ENCODE results near the gene UBQLN4.
"Not testable (repeated sequence)": the region's sequence is repeated elsewhere in the genome, so short reads cannot be mapped to it uniquely, and the experiment has no call there.

Gene UBQLN4

GRCh38 chr1:156081180-156081916 lies 27.8 kb upstream of the UBQLN4 start:
- no peak for DNase-seq (ENCODE audit: low spot score)

GRCh38 chr1:156080863-156081179 lies 27.2 kb upstream of the UBQLN4 start:
- DNase-seq (ENCODE audit: low spot score) = no peak

GRCh38 chr1:156080241-156080862 lies 26.8 kb upstream of the UBQLN4 start:
- DNase-seq (ENCODE audit: low spot score) = no peak

GRCh38 chr1:156079762-156080161 lies 26.2 kb upstream of the UBQLN4 start:
- no peak for DNase-seq (ENCODE audit: low spot score)

GRCh38 chr1:156078728-156079127 lies 25.1 kb upstream of the UBQLN4 start:
- no peak for DNase-seq (ENCODE audit: low spot score)

GRCh38 chr1:156077430-156077760 lies 23.8 kb upstream of the UBQLN4 start:
- DNase-seq (ENCODE audit: low spot score) = no peak

- no peak for DNase-seq (ENCODE audit: low spot score)
Measured at GRCh38 chr1:156076609-156077429, 23.2 kb upstream of the UBQLN4 start.

GRCh38 chr1:156075775-156076204 lies 22.2 kb upstream of the UBQLN4 start:
- DNase-seq (ENCODE audit: low spot score) = no peak

GRCh38 chr1:156075162-156075561 lies 21.6 kb upstream of the UBQLN4 start:
- no peak for DNase-seq (ENCODE audit: low spot score)

- no peak for DNase-seq (ENCODE audit: low spot score)
Measured at GRCh38 chr1:156074661-156075060, 21.1 kb upstream of the UBQLN4 start.

GRCh38 chr1:156073740-156074139 lies 20.1 kb upstream of the UBQLN4 start:
- DNase-seq (ENCODE audit: low spot score) = no peak

- no peak for DNase-seq (ENCODE audit: low spot score)
Measured at GRCh38 chr1:156073110-156073687, 19.6 kb upstream of the UBQLN4 start.

GRCh38 chr1:156072251-156072650 lies 18.7 kb upstream of the UBQLN4 start:
- no peak for DNase-seq (ENCODE audit: low spot score)

- not testable (repeated sequence) for DNase-seq (ENCODE audit: low spot score)
Measured at GRCh38 chr1:156071332-156071816, 17.8 kb upstream of the UBQLN4 start.

GRCh38 chr1:156070548-156070947 lies 16.9 kb upstream of the UBQLN4 start:
- DNase-seq (ENCODE audit: low spot score) = no peak

- DNase-seq (ENCODE audit: low spot score) = no peak
Measured at GRCh38 chr1:156069490-156070455, 16.2 kb upstream of the UBQLN4 start.

- DNase-seq (ENCODE audit: low spot score) = no peak
Measured at GRCh38 chr1:156067262-156067661, 13.7 kb upstream of the UBQLN4 start.

GRCh38 chr1:156065871-156066270 lies 12.3 kb upstream of the UBQLN4 start:
- no peak for DNase-seq (ENCODE audit: low spot score)

- DNase-seq (ENCODE audit: low spot score) = no peak
Measured at GRCh38 chr1:156065212-156065611, 11.6 kb upstream of the UBQLN4 start.

GRCh38 chr1:156064615-156065014 lies 11.0 kb upstream of the UBQLN4 start:
- no peak for DNase-seq (ENCODE audit: low spot score)

GRCh38 chr1:156063997-156064285 lies 10.3 kb upstream of the UBQLN4 start:
- DNase-seq (ENCODE audit: low spot score) = no peak

- no peak for DNase-seq (ENCODE audit: low spot score)
Measured at GRCh38 chr1:156062189-156062588, 8.6 kb upstream of the UBQLN4 start.
